ENCODE results near the gene SMYD3. TPM values are rescaled to one million over a fixed set of nuclear protein-coding genes. Genes with fewer than 3 reads are reported as not detected.

The SMYD3 gene
- total and polyA plus RNA-seq, 9 of the 15 experiments (the other 6 are each of a cell fraction or from before 2014, with no cell fraction given) = 128 to 440 (median 197) TPM

- Histone ChIP-seq H3K4me2 (ENCODE audit: insufficient read depth, low read length) (no peak overlapping the region), H4K20me1 (replicated peaks; ENCODE audit: control insufficient read depth, insufficient read depth, low read length) (peaks cover 12% of the 10 kb centered on the region; the same call in 1 of the 2 replicates), H3K36me3 (ENCODE audit: control insufficient read depth, insufficient read depth, low read length) (peaks cover 19% of the 10 kb centered on the region), H3K4me3 (no peak overlapping the region), H3K9me1 (ENCODE audit: control insufficient read depth, insufficient read depth, low read length) (no peaks in the 10 kb centered on the region), H3K9me3 (replicated peaks; ENCODE audit: control insufficient read depth, insufficient read depth, low read depth, low read length) (no peaks in the 10 kb centered on the region), H2AFZ (ENCODE audit: low read depth, low read length) (no peak overlapping the region), H3K9ac (ENCODE audit: insufficient read depth in 1 of 2, low read depth in 2 of 2, low read length in 2 of 2) (no peak overlapping the region), H3K27me3 (ENCODE audit: control insufficient read depth in 2 of 2, insufficient read depth in 2 of 2, low read length in 2 of 2) (no peaks in the 10 kb centered on the region), H3K4me1 (replicated peaks in 1 of 2; ENCODE audit: control insufficient read depth in 2 of 2, insufficient read depth in 2 of 2, low read length in 2 of 2) (no peaks in the 10 kb centered on the region; a peak in 1 of 5 replicates), H3K27ac (ENCODE audit: extremely low read depth, low read depth, low read length) (no peak overlapping the region), H3K79me2 (ENCODE audit: control insufficient read depth, insufficient read depth, low read length) (peaks cover 83% of the 10 kb centered on the region)
- no TSS peak for BruUV-seq (replicated peaks)
- FAIRE-seq (no peak), ATAC-seq (no peak), DNase-seq (ENCODE audit: extremely low read depth in 1 of 4, low spot score in 3 of 4) (no peak)
- no peak for TF ChIP-seq NFE2L1 (tag; IDR thresholded peaks at IDR 0.05; ENCODE audit: borderline replicate concordance, low read depth)
- TF ChIP-seq, protein P1, sequence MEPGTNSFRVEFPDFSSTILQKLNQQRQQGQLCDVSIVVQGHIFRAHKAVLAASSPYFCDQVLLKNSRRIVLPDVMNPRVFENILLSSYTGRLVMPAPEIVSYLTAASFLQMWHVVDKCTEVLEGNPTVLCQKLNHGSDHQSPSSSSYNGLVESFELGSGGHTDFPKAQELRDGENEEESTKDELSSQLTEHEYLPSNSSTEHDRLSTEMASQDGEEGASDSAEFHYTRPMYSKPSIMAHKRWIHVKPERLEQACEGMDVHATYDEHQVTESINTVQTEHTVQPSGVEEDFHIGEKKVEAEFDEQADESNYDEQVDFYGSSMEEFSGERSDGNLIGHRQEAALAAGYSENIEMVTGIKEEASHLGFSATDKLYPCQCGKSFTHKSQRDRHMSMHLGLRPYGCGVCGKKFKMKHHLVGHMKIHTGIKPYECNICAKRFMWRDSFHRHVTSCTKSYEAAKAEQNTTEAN (CRISPR knock-in tag; IDR thresholded peaks at IDR 0.05) = no peak
- no peak for TF ChIP-seq ZNF76 (CRISPR knock-in tag; IDR thresholded peaks at IDR 0.05; ENCODE audit: borderline replicate concordance)
- no peak for TF ChIP-seq ZNF609 (CRISPR knock-in tag; IDR thresholded peaks at IDR 0.05; ENCODE audit: borderline replicate concordance)
- TF ChIP-seq MCM5 (IDR thresholded peaks at IDR 0.05; ENCODE audit: low read depth) = no peak
- in situ Hi-C loops (cut with MboI) (no loop called here), intact Hi-C loops (cut with micrococcal nuclease) (no loop called here)
- 92% methylated on average over 8 of the region's 8 CpGs for WGBS (ENCODE audit: insufficient coverage, low coverage, missing lambda C conversion rate)
- CTCF ChIA-PET (ENCODE audit: low intra/inter-chr PET ratio) = no interaction called here
- POLR2A ChIA-PET = interaction anchor here (1.4 kb wide), 1 partner anchor 28 kb away, joined by 3 read pairs; no protein-coding TSS in a partner anchor
Measured at GRCh38 chr1:245938046-245938435, 569.0 kb downstream of the SMYD3 start.

All from K562 (cell line).